Endodermal cell (in vitro differentiated cells): ENCODE data around the gene INPP5B. TPM values are rescaled to one million over a fixed set of nuclear protein-coding genes. Genes with fewer than 3 reads are reported as not detected.

Experiments
- DNase-seq: peaks from one replicate; pipeline ENCODE4 v3.0.0-alpha.2; 2017
- H3K27ac ChIP-seq: 2 replicates; pipeline ENCODE4 v1.5.1; 2013; ENCODE audit warnings: mild to moderate bottlenecking, low read depth, low read length, moderate library complexity
- H3K27me3 ChIP-seq: 2 replicates; pipeline ENCODE4 v1.6.1; 2013; ENCODE audit warnings: mild to moderate bottlenecking, low read length, moderate library complexity; ENCODE audit not compliant: insufficient read depth, control insufficient read depth, poor library complexity, severe bottlenecking
- H3K36me3 ChIP-seq: 2 replicates; pipeline ENCODE4 v1.7.0; 2013; ENCODE audit warnings: mild to moderate bottlenecking, low read length, moderate library complexity; ENCODE audit not compliant: control insufficient read depth, insufficient read depth
- H3K4me1 ChIP-seq: one replicate; pipeline ENCODE4 v1.7.0; 2013; ENCODE audit warnings: low read length; ENCODE audit not compliant: control insufficient read depth, insufficient read depth
- H3K4me3 ChIP-seq: 2 replicates; pipeline ENCODE4 v1.5.1; 2013; ENCODE audit warnings: mild to moderate bottlenecking, low read length, moderate library complexity
- H3K9ac ChIP-seq: 2 replicates; pipeline ENCODE4 v1.6.1; 2013; ENCODE audit warnings: mild to moderate bottlenecking, low read length, moderate library complexity; ENCODE audit not compliant: poor library complexity, severe bottlenecking; ENCODE audit errors: extremely low read depth
- H3K9me3 ChIP-seq: 2 replicates; pipeline ENCODE4 v1.6.1; 2013; ENCODE audit warnings: mild to moderate bottlenecking, low read length, moderate library complexity; ENCODE audit not compliant: control insufficient read depth
- H3K27ac Mint-ChIP-seq: 2 replicates; pipeline ENCODE4 v1.8.0; 2020; ENCODE audit warnings: mixed read lengths
- H3K27me3 Mint-ChIP-seq: 2 replicates; pipeline ENCODE4 v1.8.0; 2021; ENCODE audit warnings: mild to moderate bottlenecking, mixed read lengths; ENCODE audit not compliant: insufficient read depth
- H3K36me3 Mint-ChIP-seq: 2 replicates; pipeline ENCODE4 v1.8.0; 2020; ENCODE audit warnings: low read depth, mixed read lengths
- H3K4me1 Mint-ChIP-seq: 2 replicates; pipeline ENCODE4 v1.8.0; 2020; ENCODE audit warnings: mixed read lengths
- H3K4me3 Mint-ChIP-seq: 2 replicates; pipeline ENCODE4 v1.8.0; 2020; ENCODE audit warnings: mild to moderate bottlenecking, moderate library complexity, mixed read lengths
- H3K9me3 Mint-ChIP-seq: 2 replicates; pipeline ENCODE4 v1.8.0; 2020; ENCODE audit warnings: mild to moderate bottlenecking, mixed read lengths
- WGBS, 2 experiments: methylation state at CpG; one replicate each; pipeline versions ENCODE4 v1.1.5 to v1.1.7; 2013; ENCODE audit warnings: missing lambda C conversion rate in 2 of 2, mixed read lengths in 1 of 2; ENCODE audit not compliant: insufficient coverage in 1 of 2, insufficient read length in 1 of 2; 5-methylcytosine and 5-hydroxymethylcytosine counted together
- total RNA-seq, 2 donors: library from RNA; stranded (reverse); fragmentation: NEBNext Ultra II Directional in 1 of 2; extraction: Animal tissue kit (Norgen Biotek cat#: 25700) in 1 of 2; gene quantifications; 2 replicates in 1 of 2; 3 replicates in 1 of 2; pipeline ENCODE4 v1.2.1, GENCODE V29; 2021
- TF ChIP-seq, protein P1 (sequence below): fragments of 200-600 bp; sonication (generic); conservative IDR thresholded peaks from 2 replicates; pipeline ENCODE4 v1.5.0; 2021; ENCODE audit warnings: antibody characterized with exemption, mild to moderate bottlenecking

INPP5B gene
- total RNA-seq, 2 donors from 2014 or later = 19.9 to 21.4 TPM

DNA sequence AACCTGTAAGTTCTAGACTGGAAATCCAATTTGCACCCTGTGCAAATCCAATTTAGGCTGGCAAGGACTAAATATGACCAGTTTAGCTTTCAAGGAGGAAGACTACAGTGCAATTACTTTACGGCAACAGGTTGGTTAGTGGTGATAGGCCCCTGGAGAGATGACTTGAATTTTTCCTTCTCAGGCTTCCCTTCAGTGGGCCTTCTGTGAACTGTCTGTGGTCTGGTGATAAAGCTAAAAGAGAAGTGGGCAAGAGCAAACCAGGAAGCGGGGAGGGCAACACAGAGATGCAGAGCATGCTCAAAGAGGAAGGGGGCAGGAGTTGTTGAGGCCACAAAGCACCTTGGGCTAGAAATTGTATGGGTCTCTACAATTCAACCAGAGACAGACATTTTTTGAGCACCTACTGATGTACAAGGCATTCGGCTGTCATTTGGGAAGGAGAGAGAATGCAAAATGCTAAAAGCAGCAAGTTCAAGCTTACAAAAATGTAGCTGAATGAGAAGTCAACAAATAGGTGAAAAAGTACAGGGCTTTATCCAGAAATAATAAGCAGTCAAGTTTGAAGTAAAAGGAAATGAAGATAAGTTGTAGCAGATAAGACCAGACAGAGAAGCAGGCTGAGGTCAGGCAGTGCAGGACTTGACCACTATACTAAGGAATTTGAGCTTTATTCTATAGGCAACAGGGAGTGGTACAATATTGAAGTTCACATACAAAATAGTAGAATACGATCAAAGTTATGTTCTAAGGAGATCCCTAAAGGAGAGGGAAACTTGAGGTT, 23.9 kb downstream of the INPP5B start:
- no peak overlapping the region for H3K4me3 ChIP-seq
- TF ChIP-seq, protein P1, sequence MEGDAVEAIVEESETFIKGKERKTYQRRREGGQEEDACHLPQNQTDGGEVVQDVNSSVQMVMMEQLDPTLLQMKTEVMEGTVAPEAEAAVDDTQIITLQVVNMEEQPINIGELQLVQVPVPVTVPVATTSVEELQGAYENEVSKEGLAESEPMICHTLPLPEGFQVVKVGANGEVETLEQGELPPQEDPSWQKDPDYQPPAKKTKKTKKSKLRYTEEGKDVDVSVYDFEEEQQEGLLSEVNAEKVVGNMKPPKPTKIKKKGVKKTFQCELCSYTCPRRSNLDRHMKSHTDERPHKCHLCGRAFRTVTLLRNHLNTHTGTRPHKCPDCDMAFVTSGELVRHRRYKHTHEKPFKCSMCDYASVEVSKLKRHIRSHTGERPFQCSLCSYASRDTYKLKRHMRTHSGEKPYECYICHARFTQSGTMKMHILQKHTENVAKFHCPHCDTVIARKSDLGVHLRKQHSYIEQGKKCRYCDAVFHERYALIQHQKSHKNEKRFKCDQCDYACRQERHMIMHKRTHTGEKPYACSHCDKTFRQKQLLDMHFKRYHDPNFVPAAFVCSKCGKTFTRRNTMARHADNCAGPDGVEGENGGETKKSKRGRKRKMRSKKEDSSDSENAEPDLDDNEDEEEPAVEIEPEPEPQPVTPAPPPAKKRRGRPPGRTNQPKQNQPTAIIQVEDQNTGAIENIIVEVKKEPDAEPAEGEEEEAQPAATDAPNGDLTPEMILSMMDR = no peak
- H3K36me3 ChIP-seq = no peaks in the 10 kb centered on the region
- H3K4me1 ChIP-seq = no peaks in the 10 kb centered on the region
- Mint-ChIP-seq H3K27me3 (peaks cover 14% of the 10 kb centered on the region), H3K4me3 (no peak overlapping the region), H3K27ac (no peak overlapping the region), H3K4me1 (peaks cover 10% of the 10 kb centered on the region), H3K9me3 (no peaks in the 10 kb centered on the region), H3K36me3 (peaks cover 9% of the 10 kb centered on the region)
- no peaks in the 10 kb centered on the region for H3K9me3 ChIP-seq
- no peak for DNase-seq
- 61 to 68% methylated on average over 3 to 4 of the region's 4 CpGs for WGBS, 2 experiments
- no peak overlapping the region for H3K27ac ChIP-seq
- peaks cover 10% of the 10 kb centered on the region for H3K27me3 ChIP-seq
- no peak overlapping the region for H3K9ac ChIP-seq

DNA sequence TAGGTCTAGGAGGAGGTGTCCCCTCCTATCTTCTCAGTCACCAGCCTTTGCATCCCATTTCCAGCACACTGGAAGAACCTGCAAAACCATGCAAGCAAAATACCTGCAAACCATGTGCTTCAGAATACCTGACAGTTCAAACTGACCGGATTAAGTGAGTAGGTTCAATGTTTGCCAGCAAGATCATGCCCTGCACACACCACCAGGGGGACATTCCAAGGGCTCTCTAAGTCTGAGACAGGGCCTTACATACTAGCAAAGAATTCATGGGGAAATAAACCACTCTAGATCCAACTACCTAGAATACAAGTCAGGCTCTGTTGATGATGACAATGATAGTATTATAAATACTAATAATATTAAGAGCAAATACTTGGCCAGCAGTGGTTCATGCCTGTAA, 27.6 kb downstream of the INPP5B start:
- Histone ChIP-seq H3K27me3 (peaks cover 10% of the 10 kb centered on the region), H3K4me3 (no peak overlapping the region), H3K36me3 (no peaks in the 10 kb centered on the region), H3K4me1 (peaks cover 6% of the 10 kb centered on the region), H3K27ac (no peak overlapping the region), H3K9me3 (no peaks in the 10 kb centered on the region), H3K9ac (no peak overlapping the region)
- TF ChIP-seq, protein P1 = peak; percentile 83
- Mint-ChIP-seq H3K4me1 (no peaks in the 10 kb centered on the region), H3K9me3 (no peaks in the 10 kb centered on the region), H3K27ac (no peak overlapping the region), H3K36me3 (peaks cover 4% of the 10 kb centered on the region), H3K27me3 (peaks cover 29% of the 10 kb centered on the region), H3K4me3 (no peak overlapping the region)
- DNase-seq = peak; percentile 76
- WGBS, 2 experiments = 88 to 100% methylated on average over 1 of the region's 1 CpG

DNA sequence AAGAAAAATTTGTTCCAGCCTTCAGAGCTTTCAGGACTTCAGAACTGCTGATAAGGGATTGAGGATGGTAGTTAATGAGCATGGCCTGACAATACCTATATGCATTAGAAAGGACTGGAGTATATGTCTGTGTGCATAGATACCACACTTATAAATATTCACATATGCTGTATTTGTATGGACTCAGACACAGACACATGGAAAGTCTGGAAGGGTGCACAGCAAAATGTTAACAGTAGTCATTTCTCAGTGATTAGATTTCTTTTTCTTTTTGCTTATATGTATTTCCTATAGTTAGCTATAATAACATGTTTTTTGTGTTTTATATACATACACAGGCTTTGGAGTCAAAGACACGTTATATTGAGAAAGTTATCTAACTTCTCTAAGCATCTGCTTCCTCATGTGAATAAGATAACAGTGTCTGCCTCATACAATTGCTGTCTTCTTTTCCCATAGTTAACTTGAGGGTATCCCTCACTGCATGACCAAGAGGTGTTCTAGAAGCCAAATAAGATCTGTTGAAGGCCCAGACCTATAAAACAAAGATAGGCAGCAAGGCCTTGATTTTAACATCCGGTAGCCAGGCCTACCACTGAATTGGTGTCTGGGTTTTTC, 31.3 kb downstream of the INPP5B start:
- H3K4me3 Mint-ChIP-seq = no peak overlapping the region
- Histone ChIP-seq H3K9ac (no peak overlapping the region), H3K4me3 (peak overlapping the region; percentile 4), H3K4me1 (peaks cover 6% of the 10 kb centered on the region), H3K27ac (no peak overlapping the region), H3K27me3 (peaks cover 10% of the 10 kb centered on the region), H3K36me3 (no peaks in the 10 kb centered on the region), H3K9me3 (peaks cover 16% of the 10 kb centered on the region)
- TF ChIP-seq, protein P1 = no peak
- peaks cover 2% of the 10 kb centered on the region for H3K36me3 Mint-ChIP-seq
- DNase-seq = no peak
- no peaks in the 10 kb centered on the region for H3K9me3 Mint-ChIP-seq
- no peak overlapping the region for H3K27ac Mint-ChIP-seq
- peaks cover 29% of the 10 kb centered on the region for H3K27me3 Mint-ChIP-seq
- no peaks in the 10 kb centered on the region for H3K4me1 Mint-ChIP-seq
- WGBS, 2 experiments = 88 to 100% methylated on average over 1 to 2 of the region's 2 CpGs
